H9 (cell line): ENCODE measurements around the gene CCDC69. TPM values are rescaled to one million over a fixed set of nuclear protein-coding genes. Genes with fewer than 3 reads are reported as not detected.

Experiments
- DNase-seq: peaks from one replicate; pipeline ENCODE4 v3.0.0-alpha.2; 2017
- H2AFZ ChIP-seq: one replicate; pipeline ENCODE4 v1.6.1; 2013; ENCODE audit warnings: mild to moderate bottlenecking, low read length, control low read depth, moderate library complexity
- H2AK5ac ChIP-seq: 2 replicates; pipeline ENCODE4 v1.6.1; 2013; ENCODE audit warnings: low read length, control low read depth, mixed read lengths; ENCODE audit not compliant: insufficient read length
- H2BK120ac ChIP-seq: one replicate; pipeline ENCODE4 v1.6.1; 2013; ENCODE audit warnings: low read depth, mild to moderate bottlenecking, low read length, control low read depth, inconsistent platforms; ENCODE audit not compliant: poor library complexity, severe bottlenecking
- H2BK12ac ChIP-seq: 2 replicates; pipeline ENCODE4 v1.6.1; 2013; ENCODE audit warnings: low read length, control low read depth, mixed read lengths, low read depth; ENCODE audit not compliant: insufficient read length
- H2BK15ac ChIP-seq: 2 replicates; pipeline ENCODE4 v1.6.1; 2013; ENCODE audit warnings: low read depth, low read length, control low read depth
- H2BK20ac ChIP-seq: one replicate; pipeline ENCODE4 v1.6.1; 2013; ENCODE audit warnings: low read depth, mild to moderate bottlenecking, low read length, control low read depth, inconsistent platforms; ENCODE audit not compliant: poor library complexity, severe bottlenecking
- H2BK5ac ChIP-seq: 2 replicates; pipeline ENCODE4 v1.6.1; 2013; ENCODE audit warnings: low read length, control low read depth, mixed read lengths; ENCODE audit not compliant: insufficient read length
- H3K14ac ChIP-seq: 2 replicates; pipeline ENCODE4 v1.6.1; 2013; ENCODE audit warnings: low read length, control low read depth; ENCODE audit not compliant: insufficient read depth
- H3K18ac ChIP-seq: 2 replicates; pipeline ENCODE4 v1.6.1; 2013; ENCODE audit warnings: low read depth, mild to moderate bottlenecking, mixed read lengths, low read length, control low read depth; ENCODE audit not compliant: insufficient read length
- H3K23ac ChIP-seq: 2 replicates; pipeline ENCODE4 v1.6.1; 2013; ENCODE audit warnings: low read length, control low read depth, mixed read lengths, low read depth; ENCODE audit not compliant: insufficient read length
- H3K23me2 ChIP-seq: 2 replicates; pipeline ENCODE4 v1.6.1; 2013; ENCODE audit warnings: low read depth, mild to moderate bottlenecking, mixed read lengths, low read length, control low read depth; ENCODE audit not compliant: insufficient read length, poor library complexity, severe bottlenecking
- H3K27ac ChIP-seq: 2 replicates; pipeline ENCODE4 v1.5.1; 2013; ENCODE audit warnings: low read length, control low read depth, mixed read lengths, low read depth; ENCODE audit not compliant: insufficient read length
- H3K27me3 ChIP-seq: 2 replicates; pipeline ENCODE4 v1.6.1; 2013; ENCODE audit warnings: low read length, control low read depth, inconsistent platforms; ENCODE audit not compliant: insufficient read depth
- H3K4ac ChIP-seq: 2 replicates; pipeline ENCODE4 v1.6.1; 2013; ENCODE audit warnings: low read depth, mild to moderate bottlenecking, control low read depth, inconsistent platforms, low read length, moderate library complexity
- H3K4me1 ChIP-seq: 2 replicates; pipeline ENCODE4 v1.6.1; 2013; ENCODE audit warnings: low read length, control low read depth, inconsistent platforms; ENCODE audit not compliant: insufficient read depth
- H3K4me2 ChIP-seq: 2 replicates; pipeline ENCODE4 v1.6.1; 2013; ENCODE audit warnings: low read length, control low read depth, mixed read lengths; ENCODE audit not compliant: insufficient read length, insufficient read depth
- H3K56ac ChIP-seq: 2 replicates; pipeline ENCODE4 v1.6.1; 2013; ENCODE audit warnings: low read depth, mild to moderate bottlenecking, mixed read lengths, low read length, control low read depth; ENCODE audit not compliant: insufficient read length
- H3K79me1 ChIP-seq: 2 replicates; pipeline ENCODE4 v1.6.1; 2013; ENCODE audit warnings: low read depth, mild to moderate bottlenecking, moderate library complexity, low read length, control low read depth, inconsistent platforms; ENCODE audit not compliant: insufficient read depth, poor library complexity, severe bottlenecking
- H3K79me2 ChIP-seq: 2 replicates; pipeline ENCODE4 v1.6.1; 2013; ENCODE audit warnings: low read length, control low read depth, inconsistent platforms; ENCODE audit not compliant: insufficient read depth
- H3K9ac ChIP-seq: 2 replicates; pipeline ENCODE4 v1.6.1; 2013; ENCODE audit warnings: low read length, control low read depth, mixed read lengths; ENCODE audit not compliant: insufficient read length; ENCODE audit errors: extremely low read depth
- H3K9me3 ChIP-seq: one replicate; pipeline ENCODE4 v1.6.1; 2013; ENCODE audit warnings: low read depth, low read length, inconsistent platforms; ENCODE audit not compliant: control insufficient read depth
- H3T11ph ChIP-seq: one replicate; pipeline ENCODE4 v1.6.1; 2013; ENCODE audit warnings: mild to moderate bottlenecking, low read length, control low read depth, inconsistent platforms
- H4K20me1 ChIP-seq: one replicate; pipeline ENCODE4 v1.6.1; 2013; ENCODE audit not compliant: control insufficient read depth, insufficient read length, insufficient read depth
- H4K5ac ChIP-seq: 2 replicates; pipeline ENCODE4 v1.6.1; 2013; ENCODE audit warnings: low read depth, mild to moderate bottlenecking, mixed read lengths, low read length, control low read depth; ENCODE audit not compliant: insufficient read length
- H4K8ac ChIP-seq: replicated peaks from 2 replicates; pipeline ENCODE4 v1.6.1; 2013; ENCODE audit warnings: low read length, control low read depth, mixed read lengths, low read depth; ENCODE audit not compliant: insufficient read length
- H4K91ac ChIP-seq: 2 replicates; pipeline ENCODE4 v1.6.1; 2013; ENCODE audit warnings: low read depth, mild to moderate bottlenecking, moderate library complexity, mixed read lengths, low read length, control low read depth; ENCODE audit not compliant: insufficient read length
- H3K27ac Mint-ChIP-seq, 3 experiments: 2 replicates in 2 of 3; 3 replicates in 1 of 3; pipeline ENCODE4 v1.8.0; 2020 to 2021; ENCODE audit warnings: mixed read lengths in 3 of 3, mild to moderate bottlenecking in 1 of 3, moderate library complexity in 1 of 3
- H3K27me3 Mint-ChIP-seq: 2 replicates; pipeline ENCODE4 v1.8.0; 2021; ENCODE audit warnings: low read depth, mild to moderate bottlenecking, moderate library complexity, mixed read lengths
- H3K36me3 Mint-ChIP-seq, 3 experiments: 2 replicates in 2 of 3; 3 replicates in 1 of 3; pipeline ENCODE4 v1.8.0; 2020 to 2021; ENCODE audit warnings: low read depth in 3 of 3, mixed read lengths in 3 of 3; ENCODE audit not compliant: insufficient read depth in 1 of 3
- H3K4me1 Mint-ChIP-seq, 2 experiments: 2 replicates each; pipeline ENCODE4 v1.8.0; 2020; ENCODE audit warnings: mixed read lengths in 2 of 2
- H3K4me3 Mint-ChIP-seq, 2 experiments: 2 replicates in 1 of 2; 3 replicates in 1 of 2; pipeline ENCODE4 v1.8.0; 2020 to 2021; ENCODE audit warnings: mild to moderate bottlenecking in 2 of 2, mixed read lengths in 2 of 2, moderate library complexity in 1 of 2
- H3K9me3 Mint-ChIP-seq, 2 experiments: 2 replicates in 1 of 2; 3 replicates in 1 of 2; pipeline ENCODE4 v1.8.0; 2020; ENCODE audit warnings: mild to moderate bottlenecking in 2 of 2, mixed read lengths in 2 of 2, moderate library complexity in 1 of 2
- CTCF ChIP-seq: fragments of 200-600 bp; sonication (generic); conservative IDR thresholded peaks from 3 replicates; pipeline ENCODE4 v1.8.0; 2021; ENCODE audit warnings: antibody characterized with exemption, mild to moderate bottlenecking
- WGBS: extraction: QIAGEN DNeasy Blood & Tissue Kit; methylation state at CpG from one replicate; pipeline ENCODE4 v1.1.7; 2013; ENCODE audit warnings: missing lambda C conversion rate, low lambda C conversion rate, mixed read lengths; ENCODE audit not compliant: insufficient read length; ENCODE audit errors: extremely low coverage; 5-methylcytosine and 5-hydroxymethylcytosine counted together
- total RNA-seq: library from RNA; stranded (reverse); gene quantifications from 2 replicates; pipeline ENCODE4 v1.2.1, GENCODE V29; 2021

The CCDC69 gene
- total RNA-seq, 1 experiment from 2014 or later: 5.3 TPM

- H3K79me1 ChIP-seq: no peaks in the 10 kb centered on the region
- no peak overlapping the region for H2BK120ac ChIP-seq
- no peak overlapping the region for H3T11ph ChIP-seq
- H3K79me2 ChIP-seq: no peaks in the 10 kb centered on the region
- H4K5ac ChIP-seq: no peak overlapping the region
- no peak overlapping the region for H3K27ac ChIP-seq
- H3K4me3 Mint-ChIP-seq: no peak overlapping the region
- no peaks in the 10 kb centered on the region for H4K20me1 ChIP-seq
- no peak overlapping the region for H4K91ac ChIP-seq
- H3K4me1 ChIP-seq: no peaks in the 10 kb centered on the region; the same call in 1 of the 2 replicates
- no peak overlapping the region for H3K18ac ChIP-seq
- H3K23ac ChIP-seq: no peak overlapping the region
- no peak overlapping the region for H2BK12ac ChIP-seq
- no peak overlapping the region for H3K56ac ChIP-seq
- no peak overlapping the region for H2AFZ ChIP-seq
- no peak overlapping the region; the same call in 1 of the 2 replicates for H3K14ac ChIP-seq
- no peak overlapping the region for H2BK15ac ChIP-seq
- DNase-seq: no peak
- H3K27me3 Mint-ChIP-seq: no peaks in the 10 kb centered on the region
- no peaks in the 10 kb centered on the region for H3K9me3 Mint-ChIP-seq
- no peak overlapping the region for H3K9ac ChIP-seq
- H4K8ac ChIP-seq: no peak overlapping the region
- peaks cover 15 to 17% of the 10 kb centered on the region in 2 experiments for H3K4me1 Mint-ChIP-seq
- H3K4ac ChIP-seq: no peak overlapping the region
- H2BK20ac ChIP-seq: no peak overlapping the region
- no CpG with 5 or more reads among the region's 7 CpGs for WGBS
- TF ChIP-seq CTCF: no peak
- no peaks in the 10 kb centered on the region for H3K27me3 ChIP-seq
- no peak overlapping the region for H3K4me2 ChIP-seq
- H2BK5ac ChIP-seq: no peak overlapping the region
- no peaks in the 10 kb centered on the region for H3K23me2 ChIP-seq
- no peaks in the 10 kb centered on the region for H3K9me3 ChIP-seq
- H3K36me3 Mint-ChIP-seq: peaks cover 0 to 14% (median 3%) of the 10 kb centered on the region in 3 experiments; a peak in 4 of 7 replicates
- peak overlapping the region in 1 of 3 experiments; percentile 68; a peak in 1 of 7 replicates for H3K27ac Mint-ChIP-seq
- no peak overlapping the region for H2AK5ac ChIP-seq
Measured at GRCh38 chr5:151148583-151148982, 75.3 kb downstream of the CCDC69 start.
